HepG2 (cell line): ENCODE measurements around the gene DNAAF1. TPM values are rescaled to one million over a fixed set of nuclear protein-coding genes. Genes with fewer than 3 reads are reported as not detected.

ENCODE experiments used
- ATAC-seq: fragments of 200-7000 bp; cut with Tn5 transposase; 3 replicates; pipeline ENCODE4 v1.9.1; 2020; ENCODE audit warnings: mild to moderate bottlenecking, moderate library complexity
- BruUV-seq: library from RNA; stranded (reverse); fragments of 400-500 nt; replicated peaks from 2 replicates; lab custom pipeline; 2021; lab: Mats Ljungman, UMichigan
- CTCF ChIA-PET: fragments of 300-600 bp; formaldehyde crosslinking; extraction: SDS; loops from one replicate; lab custom pipeline; 2021; ENCODE audit warnings: low total read pairs, inconsistent platforms, low intra/inter-chr PET ratio; lab: Yijun Ruan, JAX
- POLR2A ChIA-PET: fragments of 350-600 bp; sonication (Branson Sonifier 250); formaldehyde crosslinking; loops from one replicate; lab custom pipeline; 2020; ENCODE audit warnings: antibody characterized with exemption, inconsistent platforms; lab: Yijun Ruan, JAX
- DNase-seq: peaks from one replicate; pipeline ENCODE4 v3.0.0-alpha.2; 2015; ENCODE audit warnings: low spot score
- FAIRE-seq: peaks from 3 replicates; lab custom pipeline; 2011; peaks lifted over from hg19 to GRCh38; lab: Jason Lieb, UNC
- H2AFZ ChIP-seq: one replicate; pipeline ENCODE4 v1.6.1; 2011; ENCODE audit warnings: low read length, inconsistent platforms
- H3K27ac ChIP-seq: fragments of 300-600 bp; 3 replicates; pipeline ENCODE4 v1.8.0; 2011; ENCODE audit warnings: mixed run types, mild to moderate bottlenecking, mixed read lengths, low read length, inconsistent platforms; ENCODE audit not compliant: insufficient read depth; ENCODE audit errors: extremely low read length
- H3K27me3 ChIP-seq, 2 experiments: fragments of 200-600 bp in 1 of 2; 2 replicates in 1 of 2; 3 replicates in 1 of 2; pipeline versions ENCODE4 v1.6.0 to v1.8.0; 2011; ENCODE audit warnings: low read length in 2 of 2, mild to moderate bottlenecking in 2 of 2, moderate library complexity in 2 of 2, inconsistent platforms in 1 of 2; ENCODE audit not compliant: insufficient read depth in 2 of 2, control insufficient read depth in 1 of 2
- H3K36me3 ChIP-seq, 2 experiments: fragments of 200-600 bp in 1 of 2; replicated peaks in 1 of 2; 2 replicates in 1 of 2; 3 replicates in 1 of 2; pipeline versions ENCODE4 v1.5.1 to v1.8.0; 2011; ENCODE audit warnings: low read length in 2 of 2, inconsistent platforms in 1 of 2; ENCODE audit not compliant: insufficient read depth in 2 of 2, control insufficient read depth in 1 of 2
- H3K4me1 ChIP-seq: 2 replicates; pipeline ENCODE4 v1.5.1; 2012; ENCODE audit warnings: low read length, inconsistent platforms; ENCODE audit not compliant: insufficient read depth
- H3K4me2 ChIP-seq: 2 replicates; pipeline ENCODE4 v1.6.0; 2011; ENCODE audit warnings: low read depth, low read length, inconsistent platforms
- H3K4me3 ChIP-seq, 3 experiments: fragments of 200-600 bp in 1 of 3; sonication (generic), shearing (Covaris generic) in 1 of 3; replicated peaks in 1 of 3; 2 replicates each; pipeline ENCODE4 v1.5.1; 2011 to 2016; ENCODE audit warnings: low read length in 3 of 3, inconsistent platforms in 2 of 3, low read depth in 2 of 3, mild to moderate bottlenecking in 2 of 3, control low read depth in 1 of 3, mixed read lengths in 1 of 3; ENCODE audit not compliant: insufficient read depth in 1 of 3
- H3K79me2 ChIP-seq: one replicate; pipeline ENCODE4 v1.6.1; 2011; ENCODE audit warnings: low read length, inconsistent platforms; ENCODE audit not compliant: insufficient read depth
- H3K9ac ChIP-seq: 2 replicates; pipeline ENCODE4 v1.6.0; 2011; ENCODE audit warnings: mild to moderate bottlenecking, low read depth, low read length, inconsistent platforms; ENCODE audit not compliant: insufficient read depth
- H3K9me3 ChIP-seq: 2 replicates; pipeline ENCODE4 v1.5.1; 2012; ENCODE audit warnings: mild to moderate bottlenecking, low read length
- H4K20me1 ChIP-seq: 2 replicates; pipeline ENCODE4 v1.6.0; 2011; ENCODE audit warnings: inconsistent platforms, mild to moderate bottlenecking, low read length, moderate library complexity; ENCODE audit not compliant: insufficient read depth
- CREM ChIP-seq, 2 experiments: sonication (generic) in 1 of 2; formaldehyde crosslinking in 1 of 2; IDR thresholded peaks; 2 replicates each; pipeline versions ENCODE4 v1.4.0 to v1.6.1; 2016 to 2020; ENCODE audit warnings: antibody characterized with exemption in 1 of 2, mild to moderate bottlenecking in 1 of 2, missing genetic modification reagents in 1 of 2
- FOXP4 ChIP-seq: sonication (generic); formaldehyde crosslinking; IDR thresholded peaks from 2 replicates; pipeline ENCODE4 v1.4.0; 2020; ENCODE audit warnings: missing genetic modification reagents
- LRRFIP1 ChIP-seq: sonication (generic); formaldehyde crosslinking; conservative IDR thresholded peaks from 2 replicates; pipeline ENCODE4 v1.4.0; 2020; ENCODE audit warnings: missing genetic modification reagents
- MED8 ChIP-seq: sonication (generic); formaldehyde crosslinking; IDR thresholded peaks from 2 replicates; pipeline ENCODE4 v1.8.1; 2023; ENCODE audit warnings: mild to moderate bottlenecking, missing genetic modification reagents; ENCODE audit not compliant: insufficient replicate concordance
- ZBTB42 ChIP-seq: sonication (generic); formaldehyde crosslinking; IDR thresholded peaks from 2 replicates; pipeline ENCODE4 v1.5.0; 2020; ENCODE audit warnings: mild to moderate bottlenecking, missing genetic modification reagents
- ZNF407 ChIP-seq: sonication (generic); formaldehyde crosslinking; IDR thresholded peaks from one replicate; pipeline ENCODE4 v1.5.1; 2020; ENCODE audit warnings: mild to moderate bottlenecking, missing genetic modification reagents; ENCODE audit errors: not compliant biosample characterization
- ZNF562 ChIP-seq: sonication (generic); formaldehyde crosslinking; IDR thresholded peaks from 2 replicates; pipeline ENCODE4 v1.8.0; 2022; ENCODE audit warnings: missing genetic modification reagents, borderline replicate concordance
- ZNF678 ChIP-seq: sonication (generic); formaldehyde crosslinking; IDR thresholded peaks from 2 replicates; pipeline ENCODE4 v1.4.0; 2020; ENCODE audit warnings: mild to moderate bottlenecking, missing genetic modification reagents
- ZNF710 ChIP-seq: sonication (generic); formaldehyde crosslinking; IDR thresholded peaks from 2 replicates; pipeline ENCODE4 v1.5.0; 2020; ENCODE audit warnings: mild to moderate bottlenecking, missing genetic modification reagents, borderline replicate concordance
- whole genome bisulfite sequencing: methylation state at CpG from one replicate; pipeline ENCODE4 v1.1.6; 2017; ENCODE audit warnings: low lambda C conversion rate; 5-methylcytosine and 5-hydroxymethylcytosine counted together
- in situ Hi-C: cut with HindIII; loops from 2 replicates; pipeline ENCODE4 v1.10.0; 2017; ENCODE audit warnings: low pct_unique_long_range_greater_than_20kb; ENCODE audit not compliant: extremely low pct_ligation_motif_present
- intact Hi-C: fragments of 100-400 bp; cut with micrococcal nuclease; formaldehyde crosslinking; loops from one replicate; pipeline ENCODE4 v1.10.0; 2022; ENCODE audit not compliant: unreplicated experiment
- polyA plus RNA-seq, 8 experiments: library from polyadenylated mRNA; depleted of rRNA in 3 of 8; stranded (reverse) in 7 of 8; unstranded in 1 of 8; fragments of >200 nt; fragmentation: Illumina TruSeq in 4 of 8; extraction: Trizol in 4 of 8; gene quantifications; 2 replicates each; pipeline versions ENCODE4 v1.2.1 to v1.2.3, GENCODE V29; 2011 to 2016; ENCODE audit warnings: low read depth in 4 of 8, missing spikeins in 1 of 8, mixed read lengths in 1 of 8; ENCODE audit not compliant: insufficient read depth in 1 of 8
- total RNA-seq, 5 experiments: library from RNA; depleted of rRNA; stranded (reverse); fragments of >200 nt; fragmentation: Illumina TruSeq; extraction: Trizol; gene quantifications; 2 replicates each; pipeline ENCODE4 v1.2.3, GENCODE V29; 2016; ENCODE audit warnings: low read depth in 1 of 5

Gene DNAAF1
- total and polyA plus RNA-seq, 2 of the 13 experiments (the other 11 are each of a cell fraction or from before 2014, with no cell fraction given), result 0.04 TPM; not detected in 1

GRCh38 chr16:84159007-84159406 lies 13.9 kb downstream of the DNAAF1 start:
- in situ Hi-C loops (no loop called here), intact Hi-C loops (no loop called here)
- Histone ChIP-seq H3K27ac (no peak overlapping the region), H3K4me2 (no peak overlapping the region), H3K4me3 (no peak overlapping the region), H3K27me3 (peaks cover 2 to 69% of the 10 kb centered on the region in 2 experiments), H3K4me1 (peaks cover 6% of the 10 kb centered on the region; the same call in 1 of the 2 replicates), H3K36me3 (no peaks in the 10 kb centered on the region), H3K9ac (no peak overlapping the region), H4K20me1 (no peaks in the 10 kb centered on the region; the same call in 1 of the 2 replicates), H2AFZ (no peak overlapping the region), H3K79me2 (no peaks in the 10 kb centered on the region), H3K9me3 (no peaks in the 10 kb centered on the region)
- 3% methylated on average over 9 of the region's 9 CpGs for WGBS
- DNase-seq (no peak), ATAC-seq (no peak), FAIRE-seq (no peak)
- POLR2A ChIA-PET, result no interaction called here
- CTCF ChIA-PET, result no interaction called here
- BruUV-seq, result no TSS peak
- no peak for TF ChIP-seq ZNF678
- no peak for TF ChIP-seq ZNF407 (CRISPR knock-in tag)
- TF ChIP-seq CREM (IDR thresholded peaks at IDR 0.05), result no peak
- no peak for TF ChIP-seq CREM (CRISPR knock-in tag; IDR thresholded peaks at IDR 0.05)
- TF ChIP-seq ZNF710 (CRISPR knock-in tag), result no peak
- no peak for TF ChIP-seq LRRFIP1 (CRISPR knock-in tag)
- no peak for TF ChIP-seq ZNF562
- no peak for TF ChIP-seq MED8 (CRISPR knock-in tag)
- no peak for TF ChIP-seq FOXP4 (CRISPR knock-in tag)
- no peak for TF ChIP-seq ZBTB42 (CRISPR knock-in tag)
